SK-N-MC (cell line): Measurements from ENCODE around the gene NME3.

ENCODE experiments used
- EZH2 ChIP-seq: fragments of 200-600 bp; sonication (generic); IDR thresholded peaks from one replicate; pipeline ENCODE4 v1.6.1; 2017; ENCODE audit warnings: antibody characterized with exemption
- FOXP2 ChIP-seq: optimal IDR thresholded peaks from 2 replicates; pipeline ENCODE3; 2011; ENCODE audit warnings: mild to moderate bottlenecking, moderate library complexity; ENCODE audit not compliant: insufficient read depth; ENCODE audit errors: extremely low read length, control extremely low read depth
- POLR2AphosphoS5 ChIP-seq: IDR thresholded peaks from 2 replicates; pipeline ENCODE4 v1.6.1; 2012; ENCODE audit warnings: mild to moderate bottlenecking, low read depth, low read length, borderline replicate concordance

DNA sequence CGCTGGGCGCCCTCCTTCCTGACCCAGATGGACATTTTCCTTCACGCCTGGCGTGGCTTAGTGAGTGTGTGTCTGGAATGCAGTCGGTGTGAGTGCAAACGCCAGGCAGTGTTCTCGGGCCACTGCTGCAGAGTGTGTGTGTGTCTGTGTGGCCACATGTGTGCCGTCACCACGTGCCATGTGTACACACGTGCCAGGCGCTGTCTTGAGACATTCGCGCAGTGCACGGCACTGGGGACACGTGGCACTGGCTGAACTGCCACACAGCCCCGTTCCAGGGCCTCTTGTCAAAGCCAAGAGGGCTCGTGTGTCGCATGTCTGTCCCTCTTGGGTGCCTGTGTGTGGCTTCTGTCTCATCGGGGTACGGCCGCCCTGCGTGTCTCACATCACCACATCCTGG is 36.5 kb downstream of the NME3 start:
- no peak for TF ChIP-seq EZH2
- no peak for TF ChIP-seq POLR2AphosphoS5
- no peak for TF ChIP-seq FOXP2
